GM21825 (cell line): ENCODE results near the gene HSPA1L.

Experiments
- ATAC-seq: cut with Tn5 transposase; IDR thresholded peaks from one replicate; pipeline ENCODE4 v1.9.1; 2021; ENCODE audit warnings: mild to moderate bottlenecking, moderate library complexity; ENCODE audit not compliant: unreplicated experiment

Gene HSPA1L

GRCh38 chr6:31767096-31767645 is 47.9 kb downstream of the HSPA1L start:
- no peak for ATAC-seq

DNA sequence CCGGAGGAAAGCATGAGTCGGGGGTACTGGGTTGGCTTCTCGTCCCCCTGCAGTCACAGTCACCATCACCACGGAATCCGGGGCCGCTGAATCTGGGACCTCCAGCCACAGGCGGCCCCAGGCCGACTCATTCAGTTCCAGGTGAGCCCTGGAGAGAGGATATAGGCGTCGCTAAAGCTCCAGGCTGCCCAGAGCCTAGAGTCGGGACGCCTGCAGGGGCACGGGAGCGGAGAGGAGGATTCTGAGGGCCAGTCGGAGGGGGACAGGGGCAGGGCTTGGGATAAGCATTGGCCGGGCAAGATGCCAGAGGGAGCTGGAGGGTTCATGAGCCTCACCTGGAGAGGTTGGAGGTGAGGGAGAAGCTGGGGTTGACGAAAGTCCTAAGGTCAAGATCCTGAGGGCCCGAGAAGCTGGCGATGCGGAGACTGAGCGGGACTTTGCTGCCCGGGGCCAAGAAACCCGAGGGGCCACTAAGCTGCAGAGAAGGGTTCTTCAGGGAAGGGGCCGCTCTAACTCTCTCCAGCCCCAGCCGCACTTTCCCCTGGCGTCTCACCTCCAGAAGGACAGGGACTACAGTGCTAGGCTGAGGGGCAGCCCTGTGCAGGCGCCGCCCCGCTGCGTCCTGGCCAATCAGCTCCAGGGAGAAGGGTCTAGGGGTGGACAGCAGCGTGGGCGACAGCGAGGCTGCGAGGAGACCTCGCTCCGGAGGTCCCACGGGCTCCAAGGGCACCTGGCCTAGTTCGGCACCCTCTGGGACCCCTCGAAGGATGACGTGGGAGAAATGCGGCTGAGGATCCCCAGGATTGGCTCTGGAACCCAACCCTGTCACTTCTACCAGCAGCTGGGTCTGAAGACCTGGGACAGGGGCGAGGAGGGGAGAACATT is 48.9 kb downstream of the HSPA1L start:
- ATAC-seq, result no peak

DNA sequence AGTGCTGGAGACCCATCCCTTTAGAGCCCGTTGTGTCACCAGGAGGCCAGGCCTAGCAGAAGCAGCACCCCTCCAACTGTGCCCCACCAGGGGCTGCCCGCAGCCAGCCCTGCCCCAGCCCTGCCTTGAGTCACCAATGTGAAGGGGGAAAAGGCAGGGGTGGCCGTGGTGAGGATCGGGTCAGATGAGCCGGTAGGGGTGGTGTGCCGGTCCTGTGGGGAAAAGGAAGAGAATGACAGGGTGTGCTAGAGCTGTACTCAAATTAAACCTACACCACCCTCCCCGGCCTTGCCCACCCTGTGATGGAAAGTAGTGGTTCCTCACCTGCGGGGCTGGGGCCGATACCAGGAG is 49.5 kb downstream of the HSPA1L start:
- ATAC-seq, result no peak

- no peak for ATAC-seq
These were observed 50.9 kb downstream of the HSPA1L start for GRCh38 chr6:31764198-31764597.

GRCh38 chr6:31763619-31763940 is 51.5 kb downstream of the HSPA1L start:
- ATAC-seq, result no peak

- no peak for ATAC-seq
These were observed 52.0 kb downstream of the HSPA1L start for GRCh38 chr6:31762878-31763618.

DNA sequence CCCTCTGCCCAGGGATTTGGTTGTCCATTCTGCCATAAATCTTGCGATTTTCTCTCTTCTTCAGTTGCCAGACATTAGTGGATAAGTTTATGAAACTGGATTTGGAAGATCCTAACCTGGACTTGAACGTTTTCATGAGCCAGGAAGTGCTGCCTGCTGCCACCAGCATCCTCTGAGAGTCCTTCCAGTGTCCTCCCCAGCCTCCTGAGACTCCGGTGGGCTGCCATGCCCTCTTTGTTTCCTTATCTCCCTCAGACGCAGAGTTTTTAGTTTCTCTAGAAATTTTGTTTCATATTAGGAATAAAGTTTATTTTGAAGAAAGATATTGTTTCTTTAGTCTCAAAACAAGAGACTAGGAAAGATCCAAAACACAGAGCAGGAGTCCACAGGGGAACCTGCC is 52.7 kb downstream of the HSPA1L start, which contains the start of gene SAPCD1:
Gene SAPCD1 (plus strand): TSS at position 301 of the 400 bp plus-strand sequence. CDS start 399 bp downstream, outside the sequence.
- ATAC-seq, result no peak

DNA sequence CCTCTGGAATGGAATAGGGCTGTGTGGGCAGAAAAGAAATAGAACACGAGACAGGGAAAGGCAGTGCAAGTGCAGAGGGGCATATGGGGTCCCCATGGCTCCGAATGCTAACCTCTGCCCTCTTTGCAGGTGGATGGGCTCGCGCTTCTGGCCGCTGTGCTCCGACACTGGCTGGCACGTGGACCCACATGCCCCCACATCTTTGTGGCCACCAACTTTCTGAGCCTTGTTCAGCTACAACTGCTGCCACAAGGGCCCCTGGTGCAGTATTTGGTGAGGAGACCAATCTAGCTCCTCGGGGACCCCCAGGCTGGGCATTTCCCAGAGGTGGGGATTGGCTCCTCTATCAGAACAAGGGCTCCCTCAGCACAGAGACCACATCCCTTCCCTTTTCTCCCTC is 53.7 kb downstream of the HSPA1L start:
- ATAC-seq, result no peak

- ATAC-seq, result no peak
These were observed 54.3 kb downstream of the HSPA1L start for GRCh38 chr6:31760790-31761189.
